ENCODE measurements around the gene LRFN4.

Gene LRFN4

DNA sequence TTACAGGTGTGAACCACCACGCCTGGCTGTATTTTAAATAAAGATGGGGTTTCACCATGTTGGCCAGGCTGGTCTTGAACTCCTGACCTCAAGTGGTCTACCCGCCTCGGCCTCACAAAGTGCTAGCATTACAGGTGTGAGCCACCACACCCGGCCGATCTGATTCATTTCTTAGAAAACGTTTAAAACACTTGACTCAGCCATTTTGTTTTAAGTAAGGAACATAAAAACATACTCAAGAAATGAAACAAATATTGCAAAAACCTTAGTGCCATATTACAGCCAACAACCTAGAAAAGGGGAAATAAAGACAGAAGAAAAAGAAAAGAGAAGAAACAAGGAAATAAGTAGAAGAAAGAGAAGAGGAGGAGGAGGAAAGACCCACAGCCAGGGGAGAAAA, 17.4 kb downstream of the LRFN4 start:
- H3K4me3 ChIP-seq (ENCODE audit: low read length), result no peak overlapping the region
- TF ChIP-seq, protein P1, sequence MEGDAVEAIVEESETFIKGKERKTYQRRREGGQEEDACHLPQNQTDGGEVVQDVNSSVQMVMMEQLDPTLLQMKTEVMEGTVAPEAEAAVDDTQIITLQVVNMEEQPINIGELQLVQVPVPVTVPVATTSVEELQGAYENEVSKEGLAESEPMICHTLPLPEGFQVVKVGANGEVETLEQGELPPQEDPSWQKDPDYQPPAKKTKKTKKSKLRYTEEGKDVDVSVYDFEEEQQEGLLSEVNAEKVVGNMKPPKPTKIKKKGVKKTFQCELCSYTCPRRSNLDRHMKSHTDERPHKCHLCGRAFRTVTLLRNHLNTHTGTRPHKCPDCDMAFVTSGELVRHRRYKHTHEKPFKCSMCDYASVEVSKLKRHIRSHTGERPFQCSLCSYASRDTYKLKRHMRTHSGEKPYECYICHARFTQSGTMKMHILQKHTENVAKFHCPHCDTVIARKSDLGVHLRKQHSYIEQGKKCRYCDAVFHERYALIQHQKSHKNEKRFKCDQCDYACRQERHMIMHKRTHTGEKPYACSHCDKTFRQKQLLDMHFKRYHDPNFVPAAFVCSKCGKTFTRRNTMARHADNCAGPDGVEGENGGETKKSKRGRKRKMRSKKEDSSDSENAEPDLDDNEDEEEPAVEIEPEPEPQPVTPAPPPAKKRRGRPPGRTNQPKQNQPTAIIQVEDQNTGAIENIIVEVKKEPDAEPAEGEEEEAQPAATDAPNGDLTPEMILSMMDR (conservative IDR thresholded peaks at IDR 0.05; ENCODE audit: low read depth, low read length), result no peak
- no peak for DNase-seq (ENCODE audit: low read depth)

DNA sequence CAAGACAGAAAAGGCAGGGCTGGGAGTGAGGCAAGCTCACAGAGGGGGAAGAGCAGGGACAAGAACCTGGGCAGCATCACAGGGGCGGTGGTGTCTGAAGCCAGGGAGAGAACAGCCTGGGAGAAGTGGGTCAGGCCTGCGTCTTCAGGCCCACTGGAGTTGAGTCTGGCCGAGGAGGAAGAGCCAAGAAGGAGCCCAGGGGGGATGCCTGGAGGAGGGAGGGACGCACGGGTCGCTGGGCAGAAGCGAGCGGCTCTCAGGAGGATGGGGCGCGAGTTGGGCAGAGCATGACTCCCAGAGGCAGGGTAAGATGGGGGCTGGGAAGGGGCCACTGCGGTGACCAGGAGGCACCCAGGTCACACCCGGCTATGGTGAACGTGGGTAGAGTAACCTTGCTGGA, 18.5 kb downstream of the LRFN4 start:
- H3K4me3 ChIP-seq (ENCODE audit: low read length), result no peak overlapping the region
- TF ChIP-seq, protein P1 (conservative IDR thresholded peaks at IDR 0.05; ENCODE audit: low read depth, low read length), result no peak
- DNase-seq (ENCODE audit: low read depth), result no peak

DNA sequence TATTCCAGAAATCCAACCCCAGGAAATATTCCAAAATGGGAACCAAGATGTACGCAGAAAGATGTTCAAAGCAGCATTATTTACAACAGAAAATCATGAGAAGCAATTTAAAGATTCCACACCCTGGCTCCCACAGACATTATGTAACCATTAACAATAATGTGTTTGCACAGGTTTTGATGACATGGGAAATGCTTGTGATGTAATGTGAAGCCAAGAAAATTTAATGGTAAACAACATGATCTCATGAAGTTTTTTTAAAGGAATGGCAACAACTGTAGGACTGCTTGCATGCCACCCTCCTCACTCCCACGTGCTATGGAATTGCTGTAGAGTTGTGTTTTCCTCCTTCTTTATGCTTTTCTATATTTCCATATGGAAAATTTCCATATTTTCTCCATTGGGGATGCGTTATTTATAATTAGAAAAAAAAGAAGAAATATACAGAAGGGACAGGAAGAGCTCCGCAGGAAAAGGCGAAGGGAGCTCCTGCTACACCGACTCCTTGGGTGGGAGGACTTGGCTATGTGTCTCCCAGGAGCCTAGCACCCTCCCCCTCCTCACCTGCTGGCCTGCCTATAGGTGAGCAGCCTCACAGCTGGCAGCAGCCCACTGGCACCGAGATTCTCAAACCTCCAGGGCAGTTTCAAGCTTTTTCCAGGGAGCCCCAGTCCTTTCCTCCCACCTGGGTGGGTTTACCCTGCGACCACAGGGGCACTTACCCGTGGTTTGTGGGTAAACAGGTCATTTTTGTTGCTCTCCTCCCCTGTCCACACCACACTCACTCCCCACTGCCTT, 20.9 kb downstream of the LRFN4 start:
- no peak for DNase-seq (ENCODE audit: low read depth)
- TF ChIP-seq, protein P1 (conservative IDR thresholded peaks at IDR 0.05; ENCODE audit: low read depth, low read length), result no peak
- no peak overlapping the region for H3K4me3 ChIP-seq (ENCODE audit: low read length)

DNA sequence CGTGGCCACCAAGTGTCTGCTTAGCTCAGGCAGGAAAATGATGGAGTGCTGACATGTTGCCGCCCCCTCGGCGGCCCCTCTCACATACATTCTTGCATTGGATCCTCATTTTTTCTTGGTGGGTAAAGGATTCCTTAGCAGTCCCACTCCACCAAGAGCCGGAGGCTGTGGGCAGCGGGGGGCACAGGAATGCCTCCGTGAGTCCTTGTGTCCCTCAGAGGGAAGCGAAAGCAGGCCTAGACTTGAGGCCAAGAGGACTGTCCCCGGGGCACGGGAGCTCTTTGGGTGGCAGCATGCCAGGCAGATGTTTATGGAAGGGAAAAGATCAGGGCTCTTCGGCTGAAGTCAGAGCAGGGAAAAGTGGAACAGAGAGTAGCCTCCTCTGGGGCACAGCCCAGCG, 21.6 kb downstream of the LRFN4 start:
- TF ChIP-seq, protein P1 (conservative IDR thresholded peaks at IDR 0.05; ENCODE audit: low read depth, low read length), result no peak
- no peak for DNase-seq (ENCODE audit: low read depth)
- H3K4me3 ChIP-seq (ENCODE audit: low read length), result no peak overlapping the region

DNA sequence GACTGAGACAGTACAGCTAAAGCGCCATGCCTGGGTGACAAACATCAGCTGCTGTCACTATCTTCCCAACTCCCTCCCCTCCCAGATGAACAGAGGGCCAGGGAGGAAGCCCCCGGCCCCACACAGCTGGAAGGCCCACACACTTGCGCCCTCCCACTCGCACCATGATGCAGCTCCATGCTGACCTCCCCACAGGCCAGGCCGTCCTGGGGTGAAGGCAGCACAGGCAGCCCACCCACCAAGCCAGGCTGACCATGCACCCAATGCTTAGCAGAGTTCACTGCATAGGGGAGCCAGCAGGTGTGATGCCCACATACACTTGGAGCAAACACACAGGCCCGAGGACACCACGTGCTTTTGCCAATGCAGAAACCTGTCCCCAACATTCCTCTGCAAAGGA, 22.1 kb downstream of the LRFN4 start:
- DNase-seq (ENCODE audit: low read depth), result no peak
- TF ChIP-seq, protein P1 (conservative IDR thresholded peaks at IDR 0.05; ENCODE audit: low read depth, low read length), result no peak
- H3K4me3 ChIP-seq (ENCODE audit: low read length), result no peak overlapping the region

DNA sequence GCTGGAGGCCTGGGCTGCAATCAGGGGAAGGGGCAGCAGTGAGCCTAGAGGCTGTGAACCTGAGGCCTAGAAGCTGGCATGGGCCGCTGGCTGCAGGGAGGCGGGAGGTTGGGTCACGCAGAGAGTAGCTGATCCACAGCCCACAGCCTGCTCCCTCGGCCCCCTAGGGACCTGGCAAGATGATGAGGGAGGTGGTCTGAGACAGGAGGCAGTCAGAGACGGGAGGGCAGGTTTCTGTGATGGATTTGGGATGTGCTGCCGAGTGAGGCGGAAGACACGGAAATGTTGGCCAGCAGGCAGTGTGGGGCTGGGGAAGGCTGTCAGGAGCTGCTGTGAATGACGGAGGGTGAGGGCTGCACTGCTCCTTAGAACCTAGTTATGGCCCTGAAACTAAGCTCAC, 22.7 kb downstream of the LRFN4 start:
- DNase-seq (ENCODE audit: low read depth), result no peak
- TF ChIP-seq, protein P1 (conservative IDR thresholded peaks at IDR 0.05; ENCODE audit: low read depth, low read length), result no peak
- no peak overlapping the region for H3K4me3 ChIP-seq (ENCODE audit: low read length)

DNA sequence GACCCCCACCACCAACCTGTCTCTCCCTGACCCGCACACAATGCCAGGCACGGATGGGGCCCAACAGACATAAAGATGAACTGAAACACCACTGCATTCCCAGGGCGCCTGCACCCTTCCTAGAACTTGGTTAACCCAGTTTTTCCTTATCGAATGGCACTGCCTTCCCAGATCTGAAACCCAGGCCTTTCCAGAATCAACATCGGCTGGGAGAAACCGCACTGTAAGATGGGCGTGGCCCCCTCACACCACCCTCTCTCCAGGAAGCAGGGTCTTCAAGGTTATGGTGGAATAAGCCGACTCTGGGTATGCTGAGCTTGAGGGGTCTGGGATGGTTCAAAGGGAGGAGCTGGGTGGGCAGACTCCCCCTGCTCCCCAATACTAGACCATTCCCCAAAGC, 23.1 kb downstream of the LRFN4 start:
- no peak overlapping the region for H3K4me3 ChIP-seq (ENCODE audit: low read length)
- TF ChIP-seq, protein P1 (conservative IDR thresholded peaks at IDR 0.05; ENCODE audit: low read depth, low read length), result no peak
- no peak for DNase-seq (ENCODE audit: low read depth)
